Keratinocyte (primary cell): ENCODE measurements around the gene ADGRD1. TPM values are rescaled to one million over a fixed set of nuclear protein-coding genes. Genes with fewer than 3 reads are reported as not detected.

Experiments
- DNase-seq: peaks from one replicate; pipeline ENCODE4 v3.0.0-alpha.2; 2011; ENCODE audit warnings: low read depth, missing footprints, low spot score
- FAIRE-seq: peaks from 2 replicates; lab custom pipeline; 2011; peaks lifted over from hg19 to GRCh38; lab: Jason Lieb, UNC
- H2AFZ ChIP-seq: 2 replicates; pipeline ENCODE4 v1.6.0; 2012; ENCODE audit warnings: low read length, control low read depth, inconsistent platforms; ENCODE audit not compliant: control insufficient read depth
- H3K27ac ChIP-seq: 2 replicates; pipeline ENCODE4 v1.5.1; 2011; ENCODE audit warnings: low read length; ENCODE audit not compliant: control insufficient read depth, insufficient read depth
- H3K27me3 ChIP-seq: 3 replicates; pipeline ENCODE4 v1.6.0; 2011; ENCODE audit warnings: low read length; ENCODE audit not compliant: control insufficient read depth, insufficient read depth; ENCODE audit errors: extremely low read depth
- H3K36me3 ChIP-seq, 2 experiments: 2 replicates in 1 of 2; 3 replicates in 1 of 2; pipeline ENCODE4 v1.5.1; 2011; ENCODE audit warnings: low read length in 2 of 2, mild to moderate bottlenecking in 1 of 2; ENCODE audit not compliant: control insufficient read depth in 2 of 2, insufficient read depth in 2 of 2; ENCODE audit errors: extremely low read depth in 1 of 2
- H3K4me1 ChIP-seq: 3 replicates; pipeline ENCODE4 v1.5.1; 2011; ENCODE audit warnings: low read length; ENCODE audit not compliant: control insufficient read depth, insufficient read depth; ENCODE audit errors: extremely low read depth
- H3K4me2 ChIP-seq: 3 replicates; pipeline ENCODE4 v1.6.0; 2011; ENCODE audit warnings: low read depth, low read length; ENCODE audit not compliant: control insufficient read depth, insufficient read depth; ENCODE audit errors: extremely low read depth
- H3K4me3 ChIP-seq, 3 experiments: fragments of 200-600 bp in 1 of 3; sonication (generic) in 1 of 3; 2 replicates in 2 of 3; 3 replicates in 1 of 3; pipeline ENCODE4 v1.5.1; 2011 to 2016; ENCODE audit warnings: low read length in 3 of 3, mild to moderate bottlenecking in 3 of 3, control low read depth in 2 of 3, inconsistent platforms in 1 of 3, low read depth in 1 of 3, mixed read lengths in 1 of 3, mixed run types in 1 of 3, moderate library complexity in 1 of 3; ENCODE audit not compliant: control insufficient read depth in 2 of 3, insufficient read depth in 2 of 3; ENCODE audit errors: extremely low read depth in 1 of 3
- H3K79me2 ChIP-seq: 2 replicates; pipeline ENCODE4 v1.6.0; 2012; ENCODE audit warnings: low read length; ENCODE audit not compliant: control insufficient read depth, insufficient read depth
- H3K9ac ChIP-seq: 3 replicates; pipeline ENCODE4 v1.6.0; 2011; ENCODE audit warnings: low read length; ENCODE audit not compliant: control insufficient read depth, insufficient read depth; ENCODE audit errors: extremely low read depth
- H3K9me1 ChIP-seq: 3 replicates; pipeline ENCODE4 v1.6.0; 2011; ENCODE audit warnings: low read length; ENCODE audit not compliant: control insufficient read depth, insufficient read depth; ENCODE audit errors: extremely low read depth
- H3K9me3 ChIP-seq: 2 replicates; pipeline ENCODE4 v1.5.1; 2012; ENCODE audit warnings: low read depth, low read length; ENCODE audit not compliant: control insufficient read depth
- H4K20me1 ChIP-seq: 3 replicates; pipeline ENCODE4 v1.6.0; 2011; ENCODE audit warnings: low read length; ENCODE audit not compliant: control insufficient read depth, insufficient read depth; ENCODE audit errors: extremely low read depth
- EZH2 ChIP-seq: IDR thresholded peaks from one replicate; pipeline ENCODE4 v1.6.1; 2012; ENCODE audit warnings: inconsistent platforms, mild to moderate bottlenecking, low read length, moderate library complexity
- dilution Hi-C: fragments of 300-500 bp; cut with MboI; formaldehyde crosslinking; loops from one replicate; pipeline ENCODE4 v1.7.0; 2020; ENCODE audit warnings: low sequenced_read_pairs; ENCODE audit not compliant: extremely low pct_ligation_motif_present
- polyA plus RNA-seq, 5 experiments: library from polyadenylated mRNA; depleted of rRNA in 3 of 5; stranded (reverse) in 3 of 5; stranded (forward) in 1 of 5; unstranded in 1 of 5; fragments of >200 nt; gene quantifications; 1 replicate in 1 of 5; 2 replicates in 3 of 5; 3 replicates in 1 of 5; pipeline versions ENCODE4 v1.2.1 to v1.2.3, GENCODE V29; 2011 to 2012; ENCODE audit warnings: missing spikeins in 2 of 5, low read depth in 1 of 5, low replicate concordance in 1 of 5
- TF ChIP-seq, protein P1 (sequence below), 3 experiments: IDR thresholded peaks in 1 of 3; conservative IDR thresholded peaks in 1 of 3; optimal IDR thresholded peaks in 1 of 3; 2 replicates in 2 of 3; 3 replicates in 1 of 3; pipeline versions ENCODE3 to v1.5.1; 2011; ENCODE audit warnings: low read length in 3 of 3, mild to moderate bottlenecking in 3 of 3, moderate library complexity in 2 of 3, control low read depth in 1 of 3, inconsistent platforms in 1 of 3; ENCODE audit not compliant: insufficient read depth in 2 of 3; ENCODE audit errors: extremely low read depth in 1 of 3

The ADGRD1 gene
- polyA plus RNA-seq, 1 donor (not counting 4 experiments of a cell fraction or from before 2014, with no cell fraction given) = not detected

DNA sequence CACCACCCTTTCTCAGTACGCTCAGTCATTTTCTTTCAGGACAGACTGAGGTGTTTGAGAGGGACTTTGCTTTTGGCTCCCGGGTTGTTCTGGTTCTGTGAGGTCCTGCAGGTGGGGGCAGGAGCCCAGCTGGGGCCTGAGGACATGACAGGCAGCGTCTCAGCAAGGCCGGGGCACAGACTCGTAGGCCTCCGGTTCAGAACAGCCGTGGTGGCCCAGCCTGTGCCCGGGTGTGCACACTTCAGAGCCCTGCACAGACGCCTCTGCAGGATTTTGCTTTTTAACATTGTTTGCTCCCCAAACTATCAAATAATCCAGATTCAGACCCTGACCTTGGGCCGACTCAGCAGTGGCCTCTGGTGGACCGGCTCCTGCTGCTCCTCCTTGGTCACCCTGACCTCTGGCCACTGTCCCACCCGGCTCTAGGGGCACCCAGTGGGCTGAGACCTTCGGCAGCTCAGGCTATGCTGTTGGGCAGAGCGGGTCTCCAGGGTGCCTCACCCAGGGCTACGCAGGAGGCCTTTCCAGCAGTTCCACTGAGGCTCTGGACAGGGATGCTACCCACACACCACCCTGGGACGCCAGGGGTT, 65.2 kb downstream of the ADGRD1 start:
- TF ChIP-seq, protein P1, sequence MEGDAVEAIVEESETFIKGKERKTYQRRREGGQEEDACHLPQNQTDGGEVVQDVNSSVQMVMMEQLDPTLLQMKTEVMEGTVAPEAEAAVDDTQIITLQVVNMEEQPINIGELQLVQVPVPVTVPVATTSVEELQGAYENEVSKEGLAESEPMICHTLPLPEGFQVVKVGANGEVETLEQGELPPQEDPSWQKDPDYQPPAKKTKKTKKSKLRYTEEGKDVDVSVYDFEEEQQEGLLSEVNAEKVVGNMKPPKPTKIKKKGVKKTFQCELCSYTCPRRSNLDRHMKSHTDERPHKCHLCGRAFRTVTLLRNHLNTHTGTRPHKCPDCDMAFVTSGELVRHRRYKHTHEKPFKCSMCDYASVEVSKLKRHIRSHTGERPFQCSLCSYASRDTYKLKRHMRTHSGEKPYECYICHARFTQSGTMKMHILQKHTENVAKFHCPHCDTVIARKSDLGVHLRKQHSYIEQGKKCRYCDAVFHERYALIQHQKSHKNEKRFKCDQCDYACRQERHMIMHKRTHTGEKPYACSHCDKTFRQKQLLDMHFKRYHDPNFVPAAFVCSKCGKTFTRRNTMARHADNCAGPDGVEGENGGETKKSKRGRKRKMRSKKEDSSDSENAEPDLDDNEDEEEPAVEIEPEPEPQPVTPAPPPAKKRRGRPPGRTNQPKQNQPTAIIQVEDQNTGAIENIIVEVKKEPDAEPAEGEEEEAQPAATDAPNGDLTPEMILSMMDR (optimal IDR thresholded peaks at IDR 0.05 in 1 of 3, IDR thresholded peaks at IDR 0.05 in 1 of 3, conservative IDR thresholded peaks at IDR 0.05 in 1 of 3; ENCODE audit: extremely low read depth in 1 of 3, insufficient read depth in 2 of 3, low read length in 3 of 3) = no peak
- no peak for TF ChIP-seq EZH2
- Histone ChIP-seq H3K79me2 (no peaks in the 10 kb centered on the region), H3K4me2 (no peak overlapping the region), H4K20me1 (no peaks in the 10 kb centered on the region), H3K4me1 (no peaks in the 10 kb centered on the region), H3K9ac (no peak overlapping the region), H3K27me3 (no peaks in the 10 kb centered on the region), H3K4me3 (no peak overlapping the region), H3K36me3 (no peaks in the 10 kb centered on the region), H2AFZ (no peak overlapping the region), H3K9me1 (no peaks in the 10 kb centered on the region), H3K9me3 (peaks cover 3% of the 10 kb centered on the region), H3K27ac (no peak overlapping the region)
- DNase-seq (no peak), FAIRE-seq (no peak)
- dilution Hi-C loops = no loop called here

DNA sequence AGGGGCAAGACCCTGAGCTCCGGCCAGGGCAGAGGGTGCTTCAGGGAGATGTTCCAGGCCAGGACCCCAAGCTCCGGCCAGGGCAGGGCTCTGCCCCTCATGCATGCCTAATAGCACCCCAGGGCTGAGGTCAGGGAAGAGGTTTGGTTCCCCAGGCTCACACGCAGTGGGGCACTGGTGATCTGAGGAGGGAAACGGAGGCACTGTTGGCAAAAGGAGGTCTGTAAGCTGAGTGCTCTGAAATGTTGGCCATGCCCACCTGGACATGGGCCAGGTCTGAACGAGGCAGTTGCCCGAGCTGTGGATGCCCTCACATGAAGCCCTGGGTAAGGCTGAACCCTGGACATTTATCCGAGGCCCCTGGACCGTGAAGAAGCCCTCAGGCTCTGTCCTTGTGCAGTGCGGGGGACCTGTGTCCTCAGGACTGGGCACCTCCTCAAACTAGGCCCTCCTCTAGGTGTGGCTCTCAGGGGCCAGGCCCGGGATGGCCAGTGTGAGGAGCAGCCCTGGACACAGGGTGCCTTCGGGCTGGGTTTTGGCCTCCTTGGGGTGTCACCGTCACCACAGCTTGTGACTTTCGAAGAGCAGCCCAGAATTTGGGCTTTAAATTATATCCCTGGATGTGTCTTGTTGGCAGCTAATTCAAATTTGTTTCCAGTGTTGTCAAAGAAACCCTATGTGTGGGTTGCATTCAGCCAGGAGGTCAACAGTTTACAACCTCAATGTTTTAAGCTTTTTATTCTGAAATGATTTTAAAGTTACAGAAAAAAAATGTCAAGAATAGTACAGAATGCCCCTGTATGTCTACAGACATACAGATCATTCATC, 66.8 kb downstream of the ADGRD1 start:
- Histone ChIP-seq H3K9me3 (peaks cover 3% of the 10 kb centered on the region), H3K79me2 (no peaks in the 10 kb centered on the region), H2AFZ (no peak overlapping the region), H3K4me2 (no peak overlapping the region), H3K36me3 (no peaks in the 10 kb centered on the region), H3K27ac (no peak overlapping the region), H3K4me1 (no peaks in the 10 kb centered on the region), H4K20me1 (no peaks in the 10 kb centered on the region), H3K9me1 (no peaks in the 10 kb centered on the region), H3K4me3 (no peak overlapping the region), H3K9ac (no peak overlapping the region), H3K27me3 (no peaks in the 10 kb centered on the region)
- TF ChIP-seq EZH2 = no peak
- TF ChIP-seq, protein P1 (optimal IDR thresholded peaks at IDR 0.05 in 1 of 3, IDR thresholded peaks at IDR 0.05 in 1 of 3, conservative IDR thresholded peaks at IDR 0.05 in 1 of 3; ENCODE audit: extremely low read depth in 1 of 3, insufficient read depth in 2 of 3, low read length in 3 of 3) = no peak
- FAIRE-seq = no peak
- dilution Hi-C loops = no loop called here
- DNase-seq = no peak
